ENCODE data around the gene GIT2. TPM values are rescaled to one million over a fixed set of nuclear protein-coding genes. Genes with fewer than 3 reads are reported as not detected.
A peak's percentile ranks its signal among the peaks of the same experiment; 100 is the strongest.

GIT2 gene
- total and polyA plus RNA-seq, 2 of the 13 experiments (the other 11 are each of a cell fraction or from before 2014, with no cell fraction given) = 18.4 to 19.8 TPM

GRCh38 chr12:109968801-109969200 lies 27.4 kb downstream of the GIT2 start (continued):
- TF ChIP-seq MLXIP (CRISPR knock-in tag; IDR thresholded peaks at IDR 0.05; ENCODE audit: borderline replicate concordance) (no peak), XBP1 (CRISPR knock-in tag; IDR thresholded peaks at IDR 0.05) (no peak), CSRNP2 (CRISPR knock-in tag; conservative IDR thresholded peaks at IDR 0.05; ENCODE audit: low read depth) (no peak), ZNF513 (CRISPR knock-in tag; conservative IDR thresholded peaks at IDR 0.05) (no peak), MTF2 (CRISPR knock-in tag; IDR thresholded peaks at IDR 0.05; ENCODE audit: borderline replicate concordance) (no peak)

GRCh38 chr12:109968032-109968420 lies 28.1 kb downstream of the GIT2 start:
- Histone ChIP-seq H3K36me3 (replicated peaks in 1 of 2; ENCODE audit: control insufficient read depth in 1 of 2, insufficient read depth in 2 of 2, low read length in 2 of 2) (peaks cover 12 to 40% of the 10 kb centered on the region in 2 experiments), H3K9me3 (ENCODE audit: low read length) (no peaks in the 10 kb centered on the region), H3K79me2 (ENCODE audit: insufficient read depth, low read length) (no peaks in the 10 kb centered on the region), H2AFZ (ENCODE audit: low read length) (no peak overlapping the region), H3K27me3 (ENCODE audit: control insufficient read depth in 1 of 2, insufficient read depth in 2 of 2, low read length in 2 of 2) (no peaks in the 10 kb centered on the region), H4K20me1 (ENCODE audit: insufficient read depth, low read length) (no peaks in the 10 kb centered on the region), H3K27ac (ENCODE audit: extremely low read length, insufficient read depth, low read length) (peak overlapping the region; percentile 40), H3K4me1 (ENCODE audit: insufficient read depth, low read length) (peaks cover 16% of the 10 kb centered on the region), H3K9ac (ENCODE audit: insufficient read depth, low read depth, low read length) (no peak overlapping the region), H3K4me3 (replicated peaks in 1 of 3; ENCODE audit: insufficient read depth in 1 of 3, low read depth in 2 of 3, low read length in 3 of 3) (no peak overlapping the region), H3K4me2 (ENCODE audit: low read depth, low read length) (no peak overlapping the region)
- 100% methylated on average over 2 of the region's 2 CpGs for WGBS (ENCODE audit: low lambda C conversion rate)
- in situ Hi-C loops (cut with HindIII; ENCODE audit: extremely low pct_ligation_motif_present, low pct_unique_long_range_greater_than_20kb) = no loop called here
- ChIA-PET POLR2A (no interaction called here), CTCF (ENCODE audit: low intra/inter-chr PET ratio, low total read pairs) (no interaction called here)
- FAIRE-seq (no peak), DNase-seq (ENCODE audit: low spot score) (no peak), ATAC-seq (no peak)
- BruUV-seq (replicated peaks) = no TSS peak
- intact Hi-C loops (cut with micrococcal nuclease; ENCODE audit: unreplicated experiment) = no loop called here
- TF ChIP-seq TFE3 (CRISPR knock-in tag; IDR thresholded peaks at IDR 0.05) = no peak
- TF ChIP-seq RORA (CRISPR knock-in tag; IDR thresholded peaks at IDR 0.05) = no peak
- no peak for TF ChIP-seq FOXO4 (CRISPR knock-in tag; conservative IDR thresholded peaks at IDR 0.05)
- no peak for TF ChIP-seq ZNF430 (CRISPR knock-in tag; IDR thresholded peaks at IDR 0.05)
- TF ChIP-seq ZNF329 (CRISPR knock-in tag; IDR thresholded peaks at IDR 0.05; ENCODE audit: low read depth) = no peak
- no peak for TF ChIP-seq ZNF530 (CRISPR knock-in tag; IDR thresholded peaks at IDR 0.05; ENCODE audit: low read depth)
- no peak for TF ChIP-seq ZNF746 (CRISPR knock-in tag; IDR thresholded peaks at IDR 0.05)
- no peak for TF ChIP-seq PHF5A (CRISPR knock-in tag; IDR thresholded peaks at IDR 0.05; ENCODE audit: low read depth, unreplicated experiment)
- no peak for TF ChIP-seq FOXA3 (CRISPR knock-in tag; IDR thresholded peaks at IDR 0.05)
- TF ChIP-seq GFI1 (CRISPR knock-in tag; IDR thresholded peaks at IDR 0.05; ENCODE audit: borderline replicate concordance) = no peak
- TF ChIP-seq NCOA5 (CRISPR knock-in tag; IDR thresholded peaks at IDR 0.05) = no peak

All from HepG2 (cell line).